GM12801 (cell line): Measurements from ENCODE around the gene HAND2.

Source experiments
- CTCF ChIP-seq: IDR thresholded peaks from one replicate; pipeline ENCODE4 v1.5.1; 2011; ENCODE audit warnings: control low read depth; ENCODE audit not compliant: insufficient read length; ENCODE audit errors: extremely low read depth

The HAND2 gene

DNA sequence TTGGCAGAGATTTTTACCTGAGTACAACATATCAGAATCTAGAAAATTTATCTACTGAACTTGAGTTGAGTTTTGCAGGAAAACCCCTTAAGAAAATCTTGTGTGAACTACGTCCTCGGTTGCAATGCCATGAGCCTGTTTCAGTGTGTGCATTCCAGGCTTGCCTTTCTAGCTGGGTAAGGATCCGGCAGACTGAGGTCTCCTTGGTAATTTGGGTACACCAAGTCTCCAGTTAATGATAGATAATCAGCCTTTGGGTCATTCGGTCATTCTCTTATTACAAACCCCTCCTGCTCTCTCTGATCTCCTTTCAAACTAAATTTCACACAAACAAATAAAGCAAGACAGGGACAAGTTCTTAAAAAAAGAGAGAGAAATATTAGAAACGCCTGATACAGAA is 5.9 kb upstream of the HAND2 start:
- no peak for TF ChIP-seq CTCF

- TF ChIP-seq CTCF, result no peak
These were observed 5.3 kb upstream of the HAND2 start for GRCh38 chr4:173535165-173535902.

GRCh38 chr4:173534434-173534833 is 4.4 kb upstream of the HAND2 start:
- TF ChIP-seq CTCF, result no peak

DNA sequence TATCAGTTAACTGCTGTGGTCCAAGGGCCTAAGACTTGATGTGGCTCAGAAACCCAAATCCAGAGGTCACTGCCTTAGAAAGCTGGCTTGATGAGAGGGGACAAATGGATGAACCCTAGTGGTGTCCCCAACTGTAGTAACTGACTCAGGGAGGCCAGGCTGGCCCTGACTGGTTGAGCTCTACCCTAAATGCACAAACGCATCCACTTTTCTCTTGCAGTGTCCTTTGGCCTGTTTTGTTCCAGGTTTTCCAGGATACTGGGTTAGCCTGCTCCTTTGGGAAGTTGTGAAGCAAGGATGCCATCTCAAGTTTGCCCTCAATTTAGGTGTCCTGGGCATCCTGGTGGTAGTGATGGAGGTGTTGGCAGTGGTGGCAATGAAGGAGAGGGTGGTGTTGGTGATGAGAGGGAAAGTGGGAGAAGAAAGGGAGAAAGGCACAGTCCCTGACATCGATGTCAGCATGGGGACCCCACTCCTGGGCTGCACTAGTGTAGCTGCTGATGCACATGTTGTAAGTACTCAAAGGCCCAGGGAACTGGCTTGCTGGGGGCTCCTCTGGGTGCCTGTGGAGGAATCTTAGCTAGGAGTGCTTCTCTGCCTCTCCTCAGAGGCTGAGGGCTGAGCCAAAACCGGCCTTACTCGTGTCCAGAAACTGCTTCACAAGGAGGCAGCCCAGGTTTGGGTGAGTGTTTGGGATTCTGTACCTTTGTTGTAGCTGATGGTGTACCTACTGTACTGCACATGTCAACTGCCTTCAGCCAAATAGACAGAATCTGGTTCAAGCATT is 2.9 kb upstream of the HAND2 start:
- TF ChIP-seq CTCF, result no peak

DNA sequence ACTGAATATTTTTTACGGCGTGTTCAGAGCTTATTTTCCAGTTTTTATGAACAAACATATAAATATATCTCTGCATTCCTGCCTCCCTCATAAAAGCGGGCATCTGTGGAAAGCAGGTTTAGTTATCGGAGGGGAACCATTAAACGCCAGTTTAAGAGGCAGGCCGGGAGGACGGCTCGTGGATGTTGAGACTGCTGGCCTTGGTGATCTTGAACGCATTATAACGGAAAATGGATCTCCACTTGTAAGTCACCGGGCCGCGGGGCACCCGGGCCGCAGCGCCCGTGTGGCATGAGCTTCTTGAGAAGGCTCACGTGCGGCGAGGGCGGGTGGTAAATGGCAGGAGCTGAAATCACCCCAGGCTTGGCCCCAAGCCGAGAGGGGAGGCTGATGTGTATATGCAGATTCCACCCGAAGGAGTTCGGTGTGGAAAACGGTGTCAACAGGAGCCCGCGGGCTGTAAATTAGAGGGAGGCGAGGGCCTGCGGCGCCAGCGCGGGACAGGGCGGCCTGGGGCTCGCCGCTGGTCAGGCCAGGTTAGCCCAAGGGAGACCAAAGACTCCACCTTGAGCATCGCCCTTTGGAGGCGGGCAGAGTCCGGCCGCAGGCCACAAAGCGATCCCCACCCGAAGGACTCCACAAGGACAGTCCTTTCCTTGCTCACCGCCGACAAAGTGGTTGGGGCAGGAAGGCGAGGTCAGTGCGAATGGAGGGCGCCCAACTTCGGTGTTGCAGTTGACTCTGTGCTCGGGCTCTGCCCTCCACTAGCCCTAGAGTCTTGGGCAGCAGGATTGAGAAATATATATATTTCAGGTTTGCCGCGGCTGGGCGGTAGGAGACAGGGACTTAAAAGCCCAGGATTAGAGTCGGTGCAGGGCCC is 1.3 kb upstream of the HAND2 start:
- no peak for TF ChIP-seq CTCF

- no peak for TF ChIP-seq CTCF
These were observed 477 bp upstream of the HAND2 start for GRCh38 chr4:173530326-173531085.
